ENCODE measurements around the gene PPP2R3B. TPM values are rescaled to one million over a fixed set of nuclear protein-coding genes. Genes with fewer than 3 reads are reported as not detected.

The PPP2R3B gene
- total RNA-seq, 1 experiment from 2014 or later = 19.1 TPM

- CTCF ChIA-PET = no interaction called here
- no peak overlapping the region for H3K27ac ChIP-seq (ENCODE audit: low read depth, low read length)
- H3K36me3 ChIP-seq (ENCODE audit: control insufficient read depth in 1 of 2, insufficient read depth in 2 of 2, low read length in 2 of 2) = no peaks in the 10 kb centered on the region
- POLR2A ChIA-PET = no interaction called here
- TF ChIP-seq POLR2AphosphoS5 (IDR thresholded peaks at IDR 0.05; ENCODE audit: low read depth, low read length) (no peak), REST (IDR thresholded peaks at IDR 0.05; ENCODE audit: low read depth) (no peak), SRF (IDR thresholded peaks at IDR 0.05; ENCODE audit: low read depth) (no peak), EGR1 (IDR thresholded peaks at IDR 0.05; ENCODE audit: low read depth) (no peak), JUND (IDR thresholded peaks at IDR 0.05) (no peak), ZBTB33 (IDR thresholded peaks at IDR 0.05; ENCODE audit: extremely low read depth, insufficient replicate concordance, low read length) (no peak), EZH2 (IDR thresholded peaks at IDR 0.05) (no peak), ZNF274 (IDR thresholded peaks at IDR 0.05; ENCODE audit: low read depth, low read length) (no peak), FOSL1 (IDR thresholded peaks at IDR 0.05; ENCODE audit: low read depth) (no peak), CBX3 (IDR thresholded peaks at IDR 0.05; ENCODE audit: low read depth) (no peak), ATF3 (IDR thresholded peaks at IDR 0.05) (no peak), SP1 (IDR thresholded peaks at IDR 0.05; ENCODE audit: low read depth) (no peak), TCF7L2 (IDR thresholded peaks at IDR 0.05; ENCODE audit: borderline replicate concordance, extremely low read depth, insufficient read depth, insufficient read length) (no peak), EZH2phosphoT487 (IDR thresholded peaks at IDR 0.05; ENCODE audit: borderline replicate concordance) (no peak), ELF1 (IDR thresholded peaks at IDR 0.05; ENCODE audit: borderline replicate concordance, low read depth) (no peak), SIN3A (IDR thresholded peaks at IDR 0.05; ENCODE audit: low read depth) (no peak), CTCF (IDR thresholded peaks at IDR 0.05 in 2 of 3, conservative IDR thresholded peaks at IDR 0.05 in 1 of 3; ENCODE audit: borderline replicate concordance in 1 of 3, insufficient read depth in 1 of 3, low read depth in 2 of 3, low read length in 2 of 3) (no peak)
- no peak overlapping the region for H2AFZ ChIP-seq (ENCODE audit: low read depth, low read length, poor library complexity, severe bottlenecking)
- RAD21 ChIA-PET (ENCODE audit: low non-redundant PET in 1 of 2, low total read pairs in 2 of 2, uncharacterized antibody in 2 of 2, unreplicated experiment in 2 of 2) = no interaction called here
- no peaks in the 10 kb centered on the region for H3K9me3 ChIP-seq (ENCODE audit: control insufficient read depth in 1 of 2, insufficient read depth in 1 of 2, low read depth in 1 of 2, low read length in 2 of 2)
- H3K9ac ChIP-seq (ENCODE audit: low read length) = no peak overlapping the region
- intact Hi-C loops (cut with micrococcal nuclease) = no loop called here
- H4K20me1 ChIP-seq (ENCODE audit: insufficient read depth) = no peaks in the 10 kb centered on the region
- no peaks in the 10 kb centered on the region for H3K9me2 ChIP-seq (ENCODE audit: insufficient read depth)
- ATAC-seq (no peak), DNase-seq (ENCODE audit: low read depth, low spot score) (no peak)
- H3K4me3 ChIP-seq (replicated peaks in 1 of 2; ENCODE audit: low read depth in 1 of 2, low read length in 2 of 2) = no peak overlapping the region
- no peak overlapping the region for H3K4me2 ChIP-seq (ENCODE audit: low read length)
- BruUV-seq (replicated peaks) = no TSS peak
- H3K27me3 ChIP-seq (ENCODE audit: insufficient read depth, low read length) = no peaks in the 10 kb centered on the region
- H3K79me2 ChIP-seq (ENCODE audit: insufficient read depth, low read length) = no peaks in the 10 kb centered on the region
- no peaks in the 10 kb centered on the region for H3K4me1 ChIP-seq (ENCODE audit: control insufficient read depth in 1 of 2, insufficient read depth in 2 of 2, low read length in 2 of 2)
Measured at GRCh38 chrX:435536-436122, 48.9 kb upstream of the PPP2R3B start.

Data from HCT116 (cell line).